GM23338 (cell line): ENCODE data around the gene UGT8.

Experiments used
- CREB1 ChIP-seq: fragments of 250-450 bp; sonication (Bioruptor Pico); IDR thresholded peaks from 2 replicates; pipeline ENCODE4 v1.5.0; 2020; ENCODE audit warnings: low read depth, mild to moderate bottlenecking, moderate library complexity
- CTCF ChIP-seq, 2 experiments: fragments of 200-600 bp in 1 of 2; sonication (generic) in 1 of 2; conservative IDR thresholded peaks; 2 replicates each; pipeline versions ENCODE4 v1.5.1 to v1.6.1; 2016 to 2017; ENCODE audit warnings: antibody characterized with exemption in 2 of 2, low read depth in 2 of 2, mild to moderate bottlenecking in 2 of 2, moderate library complexity in 1 of 2
- ETS1 ChIP-seq: IDR thresholded peaks from 2 replicates; pipeline ENCODE4 v1.6.1; 2016; ENCODE audit warnings: antibody characterized with exemption
- EZH2 ChIP-seq: fragments of 200-600 bp; sonication (generic); IDR thresholded peaks from one replicate; pipeline ENCODE4 v1.8.0; 2017; ENCODE audit warnings: antibody characterized with exemption, mild to moderate bottlenecking, low read depth; ENCODE audit not compliant: unreplicated experiment
- EZH2phosphoT487 ChIP-seq: fragments of 200-600 bp; sonication (generic); IDR thresholded peaks from one replicate; pipeline ENCODE4 v1.8.1; 2018; ENCODE audit warnings: antibody characterized with exemption; ENCODE audit not compliant: unreplicated experiment
- JUNB ChIP-seq: IDR thresholded peaks from one replicate; pipeline ENCODE4 v1.6.1; 2016; ENCODE audit warnings: antibody characterized with exemption; ENCODE audit not compliant: unreplicated experiment
- NANOG ChIP-seq: IDR thresholded peaks from 2 replicates; pipeline ENCODE4 v1.6.1; 2016; ENCODE audit warnings: antibody characterized with exemption, borderline replicate concordance
- POLR2AphosphoS5 ChIP-seq: IDR thresholded peaks from 2 replicates; pipeline ENCODE4 v1.6.1; 2016; ENCODE audit warnings: antibody characterized with exemption, low read depth
- REST ChIP-seq: IDR thresholded peaks from one replicate; pipeline ENCODE4 v1.6.1; 2018; ENCODE audit warnings: antibody characterized with exemption; ENCODE audit not compliant: unreplicated experiment
- ZNF114 ChIP-seq: fragments of 250-450 bp; sonication (Bioruptor Pico); IDR thresholded peaks from 2 replicates; pipeline ENCODE4 v1.5.0; 2020; ENCODE audit warnings: mild to moderate bottlenecking, moderate library complexity
- ZNF331 ChIP-seq: fragments of 250-450 bp; sonication (Bioruptor Pico); IDR thresholded peaks from 2 replicates; pipeline ENCODE4 v1.5.0; 2020; ENCODE audit warnings: low read depth, mild to moderate bottlenecking, moderate library complexity
- ZNF462 ChIP-seq: fragments of 250-450 bp; sonication (Bioruptor Pico); IDR thresholded peaks from 2 replicates; pipeline ENCODE4 v1.5.0; 2020; ENCODE audit warnings: mild to moderate bottlenecking, moderate library complexity

- TF ChIP-seq POLR2AphosphoS5, result no peak
- TF ChIP-seq EZH2phosphoT487, result no peak
- no peak for TF ChIP-seq CREB1 (CRISPR knock-in tag)
- no peak for TF ChIP-seq ZNF331 (CRISPR knock-in tag)
- TF ChIP-seq EZH2, result no peak
- no peak for TF ChIP-seq CTCF (conservative IDR thresholded peaks at IDR 0.05; ENCODE audit: low read depth in 2 of 2)
- no peak for TF ChIP-seq REST
- peak; percentile 58; the same call in 1 of the 2 replicates for TF ChIP-seq NANOG
- TF ChIP-seq ETS1, result no peak
- peak; percentile 83; the same call in 1 of the 2 replicates for TF ChIP-seq ZNF114 (CRISPR knock-in tag)
- TF ChIP-seq JUNB, result no peak
- TF ChIP-seq ZNF462, result peak; percentile 98
Measured at GRCh38 chr4:114606245-114606644, 7.6 kb downstream of the UGT8 start.
